Endodermal cell (in vitro differentiated cells): Measurements from ENCODE around the gene HES3. TPM values are rescaled to one million over a fixed set of nuclear protein-coding genes. Genes with fewer than 3 reads are reported as not detected.

Experiments
- DNase-seq: peaks from one replicate; pipeline ENCODE4 v3.0.0-alpha.2; 2017
- H3K27ac ChIP-seq: 2 replicates; pipeline ENCODE4 v1.5.1; 2013; ENCODE audit warnings: mild to moderate bottlenecking, low read depth, low read length, moderate library complexity
- H3K27me3 ChIP-seq: 2 replicates; pipeline ENCODE4 v1.6.1; 2013; ENCODE audit warnings: mild to moderate bottlenecking, low read length, moderate library complexity; ENCODE audit not compliant: insufficient read depth, control insufficient read depth, poor library complexity, severe bottlenecking
- H3K36me3 ChIP-seq: 2 replicates; pipeline ENCODE4 v1.7.0; 2013; ENCODE audit warnings: mild to moderate bottlenecking, low read length, moderate library complexity; ENCODE audit not compliant: control insufficient read depth, insufficient read depth
- H3K4me1 ChIP-seq: one replicate; pipeline ENCODE4 v1.7.0; 2013; ENCODE audit warnings: low read length; ENCODE audit not compliant: control insufficient read depth, insufficient read depth
- H3K4me3 ChIP-seq: 2 replicates; pipeline ENCODE4 v1.5.1; 2013; ENCODE audit warnings: mild to moderate bottlenecking, low read length, moderate library complexity
- H3K9ac ChIP-seq: 2 replicates; pipeline ENCODE4 v1.6.1; 2013; ENCODE audit warnings: mild to moderate bottlenecking, low read length, moderate library complexity; ENCODE audit not compliant: poor library complexity, severe bottlenecking; ENCODE audit errors: extremely low read depth
- H3K9me3 ChIP-seq: 2 replicates; pipeline ENCODE4 v1.6.1; 2013; ENCODE audit warnings: mild to moderate bottlenecking, low read length, moderate library complexity; ENCODE audit not compliant: control insufficient read depth
- H3K27ac Mint-ChIP-seq: 2 replicates; pipeline ENCODE4 v1.8.0; 2020; ENCODE audit warnings: mixed read lengths
- H3K27me3 Mint-ChIP-seq: 2 replicates; pipeline ENCODE4 v1.8.0; 2021; ENCODE audit warnings: mild to moderate bottlenecking, mixed read lengths; ENCODE audit not compliant: insufficient read depth
- H3K36me3 Mint-ChIP-seq: 2 replicates; pipeline ENCODE4 v1.8.0; 2020; ENCODE audit warnings: low read depth, mixed read lengths
- H3K4me1 Mint-ChIP-seq: 2 replicates; pipeline ENCODE4 v1.8.0; 2020; ENCODE audit warnings: mixed read lengths
- H3K4me3 Mint-ChIP-seq: 2 replicates; pipeline ENCODE4 v1.8.0; 2020; ENCODE audit warnings: mild to moderate bottlenecking, moderate library complexity, mixed read lengths
- H3K9me3 Mint-ChIP-seq: 2 replicates; pipeline ENCODE4 v1.8.0; 2020; ENCODE audit warnings: mild to moderate bottlenecking, mixed read lengths
- WGBS, 2 experiments: methylation state at CpG; one replicate each; pipeline versions ENCODE4 v1.1.5 to v1.1.7; 2013; ENCODE audit warnings: missing lambda C conversion rate in 2 of 2, mixed read lengths in 1 of 2; ENCODE audit not compliant: insufficient coverage in 1 of 2, insufficient read length in 1 of 2; 5-methylcytosine and 5-hydroxymethylcytosine counted together
- total RNA-seq, 2 donors: library from RNA; stranded (reverse); fragmentation: NEBNext Ultra II Directional in 1 of 2; extraction: Animal tissue kit (Norgen Biotek cat#: 25700) in 1 of 2; gene quantifications; 2 replicates in 1 of 2; 3 replicates in 1 of 2; pipeline ENCODE4 v1.2.1, GENCODE V29; 2021
- TF ChIP-seq, protein P1 (sequence below): fragments of 200-600 bp; sonication (generic); conservative IDR thresholded peaks from 2 replicates; pipeline ENCODE4 v1.5.0; 2021; ENCODE audit warnings: antibody characterized with exemption, mild to moderate bottlenecking

HES3 gene
- total RNA-seq, 2 donors from 2014 or later: 2.7 TPM; not detected in 1

DNA sequence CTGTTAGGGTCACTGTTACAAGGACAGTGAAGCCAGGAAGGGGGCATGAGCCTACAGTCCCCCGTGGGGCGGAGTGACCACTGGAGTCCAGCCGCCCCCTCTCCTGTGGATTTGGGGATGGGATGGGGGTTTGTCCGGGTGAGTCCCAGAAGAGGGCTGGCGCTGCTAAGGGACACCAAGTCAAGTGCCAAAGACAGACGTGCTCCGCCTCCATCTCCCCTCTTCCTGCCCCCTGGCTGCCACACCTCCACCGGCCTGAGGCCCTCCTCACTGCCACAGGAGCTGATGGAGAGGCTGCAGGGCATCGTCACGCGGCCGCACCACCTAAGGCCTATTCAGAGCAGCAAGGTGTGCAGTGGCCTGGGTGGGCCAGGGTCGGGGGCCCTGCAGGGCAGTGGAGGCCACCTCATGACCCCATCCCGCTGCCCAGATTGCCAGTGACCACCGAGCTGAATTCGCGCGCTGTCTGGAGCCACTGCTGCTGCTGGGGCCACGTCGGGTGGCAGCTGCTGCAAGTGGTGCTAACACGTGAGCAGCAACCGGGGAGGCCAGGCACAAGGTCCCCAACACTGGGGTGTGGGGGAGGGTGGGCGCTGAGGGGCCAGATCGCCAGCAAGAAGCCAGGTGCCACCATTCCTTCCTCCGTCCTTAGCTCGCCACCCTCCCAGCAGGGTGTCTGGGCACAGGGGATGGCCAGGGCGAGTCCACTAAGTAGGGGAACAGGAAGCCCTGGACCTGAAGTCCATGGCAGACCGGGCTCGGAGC, 33.2 kb upstream of the HES3 start:
- Mint-ChIP-seq H3K36me3 (no peaks in the 10 kb centered on the region), H3K4me1 (no peaks in the 10 kb centered on the region), H3K27ac (no peak overlapping the region), H3K27me3 (peaks cover 39% of the 10 kb centered on the region), H3K4me3 (no peak overlapping the region), H3K9me3 (no peaks in the 10 kb centered on the region)
- peaks cover 35% of the 10 kb centered on the region for H3K27me3 ChIP-seq
- DNase-seq: no peak
- H3K4me3 ChIP-seq: no peak overlapping the region
- no peaks in the 10 kb centered on the region for H3K9me3 ChIP-seq
- no peak overlapping the region for H3K27ac ChIP-seq
- no peak overlapping the region for H3K9ac ChIP-seq
- 93 to 96% methylated on average over 5 to 28 of the region's 29 CpGs for WGBS, 2 experiments
- TF ChIP-seq, protein P1, sequence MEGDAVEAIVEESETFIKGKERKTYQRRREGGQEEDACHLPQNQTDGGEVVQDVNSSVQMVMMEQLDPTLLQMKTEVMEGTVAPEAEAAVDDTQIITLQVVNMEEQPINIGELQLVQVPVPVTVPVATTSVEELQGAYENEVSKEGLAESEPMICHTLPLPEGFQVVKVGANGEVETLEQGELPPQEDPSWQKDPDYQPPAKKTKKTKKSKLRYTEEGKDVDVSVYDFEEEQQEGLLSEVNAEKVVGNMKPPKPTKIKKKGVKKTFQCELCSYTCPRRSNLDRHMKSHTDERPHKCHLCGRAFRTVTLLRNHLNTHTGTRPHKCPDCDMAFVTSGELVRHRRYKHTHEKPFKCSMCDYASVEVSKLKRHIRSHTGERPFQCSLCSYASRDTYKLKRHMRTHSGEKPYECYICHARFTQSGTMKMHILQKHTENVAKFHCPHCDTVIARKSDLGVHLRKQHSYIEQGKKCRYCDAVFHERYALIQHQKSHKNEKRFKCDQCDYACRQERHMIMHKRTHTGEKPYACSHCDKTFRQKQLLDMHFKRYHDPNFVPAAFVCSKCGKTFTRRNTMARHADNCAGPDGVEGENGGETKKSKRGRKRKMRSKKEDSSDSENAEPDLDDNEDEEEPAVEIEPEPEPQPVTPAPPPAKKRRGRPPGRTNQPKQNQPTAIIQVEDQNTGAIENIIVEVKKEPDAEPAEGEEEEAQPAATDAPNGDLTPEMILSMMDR: no peak
- H3K36me3 ChIP-seq: no peaks in the 10 kb centered on the region
- no peaks in the 10 kb centered on the region for H3K4me1 ChIP-seq

DNA sequence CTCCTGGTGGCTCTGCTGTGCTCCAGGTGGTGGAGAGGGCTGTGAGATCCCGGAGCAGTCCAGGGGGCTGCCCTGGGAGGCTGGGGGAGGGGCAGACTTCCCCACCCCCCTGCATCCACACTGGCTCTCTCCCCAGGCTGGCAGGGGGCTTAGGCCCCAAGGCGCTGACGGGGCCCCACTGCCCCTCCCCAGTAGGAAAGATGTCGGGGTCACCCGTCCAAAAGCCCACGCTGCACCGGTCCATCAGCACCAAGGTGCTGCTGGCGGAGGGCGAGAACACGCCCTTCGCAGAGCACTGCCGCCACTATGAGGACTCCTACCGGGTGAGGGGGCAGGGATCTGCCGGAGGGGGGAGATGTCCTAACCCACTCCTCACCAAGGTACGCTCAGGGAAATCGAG, 32.2 kb upstream of the HES3 start:
- no peak overlapping the region for H3K9ac ChIP-seq
- no peaks in the 10 kb centered on the region for H3K4me1 Mint-ChIP-seq
- no peaks in the 10 kb centered on the region for H3K4me1 ChIP-seq
- no peak for DNase-seq
- no peak overlapping the region for H3K4me3 ChIP-seq
- no peak overlapping the region for H3K27ac Mint-ChIP-seq
- H3K36me3 Mint-ChIP-seq: no peaks in the 10 kb centered on the region
- TF ChIP-seq, protein P1: no peak
- no peak overlapping the region for H3K4me3 Mint-ChIP-seq
- H3K27me3 Mint-ChIP-seq: peaks cover 34% of the 10 kb centered on the region
- no peaks in the 10 kb centered on the region for H3K9me3 Mint-ChIP-seq
- no peaks in the 10 kb centered on the region for H3K9me3 ChIP-seq
- H3K27me3 ChIP-seq: peaks cover 25% of the 10 kb centered on the region
- H3K36me3 ChIP-seq: no peaks in the 10 kb centered on the region
- no peak overlapping the region for H3K27ac ChIP-seq
- 90 to 95% methylated on average over 10 to 16 of the region's 16 CpGs for WGBS, 2 experiments

DNA sequence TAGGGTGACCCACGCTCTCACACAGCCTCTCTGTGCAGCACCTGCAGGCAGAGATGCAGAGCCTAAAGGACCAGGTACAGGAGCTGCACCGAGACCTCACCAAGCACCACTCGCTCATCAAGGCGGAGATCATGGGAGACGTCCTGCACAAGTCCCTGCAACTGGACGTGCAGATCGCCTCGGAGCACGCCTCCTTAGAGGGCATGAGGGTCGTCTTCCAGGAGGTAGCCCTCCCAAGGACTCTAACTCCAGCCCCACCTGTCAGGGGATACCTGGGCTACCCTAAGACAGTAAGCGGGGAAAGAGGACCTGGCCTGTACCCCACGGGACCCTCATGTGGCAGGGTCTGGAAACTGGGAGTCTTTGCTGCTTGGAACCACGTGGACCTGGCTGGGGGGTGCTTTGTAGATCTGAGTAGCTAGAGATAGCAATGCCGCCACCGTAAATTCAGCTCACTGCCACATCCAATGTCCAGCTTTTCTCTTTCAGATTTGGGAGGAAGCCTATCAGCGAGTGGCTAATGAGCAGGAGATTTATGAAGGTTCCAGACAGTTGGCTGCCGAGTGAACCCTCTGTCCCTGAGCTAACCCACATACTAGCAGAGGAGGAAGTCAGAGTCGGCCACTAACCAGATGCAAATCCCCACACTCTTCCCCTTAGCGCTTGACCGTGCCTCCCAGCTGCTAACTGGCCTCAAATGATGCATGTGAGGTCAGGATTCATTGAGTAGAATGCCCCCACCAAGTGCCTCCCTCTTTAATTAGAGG, 31.6 kb upstream of the HES3 start:
- peaks cover 30% of the 10 kb centered on the region for H3K27me3 Mint-ChIP-seq
- TF ChIP-seq, protein P1: no peak
- no peak for DNase-seq
- H3K27ac ChIP-seq: no peak overlapping the region
- H3K36me3 Mint-ChIP-seq: no peaks in the 10 kb centered on the region
- H3K4me1 ChIP-seq: no peaks in the 10 kb centered on the region
- H3K27me3 ChIP-seq: peaks cover 19% of the 10 kb centered on the region
- no peak overlapping the region for H3K9ac ChIP-seq
- no peaks in the 10 kb centered on the region for H3K4me1 Mint-ChIP-seq
- WGBS, 2 experiments: 87 to 92% methylated on average over 16 to 20 of the region's 20 CpGs
- no peak overlapping the region for H3K4me3 Mint-ChIP-seq
- no peaks in the 10 kb centered on the region for H3K36me3 ChIP-seq
- no peaks in the 10 kb centered on the region for H3K9me3 ChIP-seq
- H3K27ac Mint-ChIP-seq: no peak overlapping the region
- H3K9me3 Mint-ChIP-seq: no peaks in the 10 kb centered on the region
- no peak overlapping the region for H3K4me3 ChIP-seq
